ENCODE measurements around the gene JMJD1C.
A peak's percentile ranks its signal among the peaks of the same experiment; 100 is the strongest.

Gene JMJD1C

GRCh38 chr10:63208986-63209385 is 256.8 kb downstream of the JMJD1C start:
- peak; percentile 21 for FAIRE-seq

GRCh38 chr10:63206997-63207811 is 258.6 kb downstream of the JMJD1C start:
- no peak for FAIRE-seq

- FAIRE-seq = no peak
These were observed 259.2 kb downstream of the JMJD1C start for GRCh38 chr10:63206576-63206975.

GRCh38 chr10:63205421-63205820 is 260.4 kb downstream of the JMJD1C start:
- FAIRE-seq = no peak

GRCh38 chr10:63204667-63205391 is 260.9 kb downstream of the JMJD1C start:
- FAIRE-seq = no peak

- no peak for FAIRE-seq
These were observed 264.7 kb downstream of the JMJD1C start for GRCh38 chr10:63201118-63201517.

- FAIRE-seq = no peak
These were observed 265.3 kb downstream of the JMJD1C start for GRCh38 chr10:63200431-63200830.

- FAIRE-seq = no peak
These were observed 266.1 kb downstream of the JMJD1C start for GRCh38 chr10:63199716-63200115.

GRCh38 chr10:63197344-63198092 is 268.3 kb downstream of the JMJD1C start:
- peak; percentile 91 for FAIRE-seq

GRCh38 chr10:63192826-63193225 is 273.0 kb downstream of the JMJD1C start:
- peak; percentile 59 for FAIRE-seq

GRCh38 chr10:63175534-63175933 is 290.2 kb downstream of the JMJD1C start:
- FAIRE-seq = no peak

- FAIRE-seq = no peak
These were observed 292.1 kb downstream of the JMJD1C start for GRCh38 chr10:63173468-63174232.

- FAIRE-seq = no peak
These were observed 293.9 kb downstream of the JMJD1C start for GRCh38 chr10:63171926-63172325.

GRCh38 chr10:63171255-63171855 is 294.4 kb downstream of the JMJD1C start:
- FAIRE-seq = no peak

- FAIRE-seq = no peak
These were observed 296.2 kb downstream of the JMJD1C start for GRCh38 chr10:63169624-63170023.

- FAIRE-seq = peak; percentile 45
These were observed 296.8 kb downstream of the JMJD1C start for GRCh38 chr10:63168821-63169462.

- peak; percentile 80 for FAIRE-seq
These were observed 299.0 kb downstream of the JMJD1C start for GRCh38 chr10:63166742-63167258.

GRCh38 chr10:63165249-63165648 is 300.5 kb downstream of the JMJD1C start:
- FAIRE-seq = no peak

GRCh38 chr10:63164166-63164623 is 301.6 kb downstream of the JMJD1C start:
- FAIRE-seq = no peak

- no peak for FAIRE-seq
These were observed 304.2 kb downstream of the JMJD1C start for GRCh38 chr10:63161592-63161991.

All from endometrium (tissue), 2 donors.